NCI-H128 (cell line): ENCODE measurements around the gene SLC22A9.

ENCODE experiments used
- DNase-seq: peaks from one replicate; lab custom pipeline; 2025; ENCODE audit not compliant: unreplicated experiment; lab: John Stamatoyannopoulos, UW

The SLC22A9 gene

GRCh38 chr11:63443714-63444113 lies 74.1 kb downstream of the SLC22A9 start:
- no peak for DNase-seq

GRCh38 chr11:63444160-63444559 lies 74.6 kb downstream of the SLC22A9 start:
- DNase-seq: no peak

GRCh38 chr11:63445118-63445517 lies 75.5 kb downstream of the SLC22A9 start:
- no peak for DNase-seq

- no peak for DNase-seq
Observed at GRCh38 chr11:63445720-63446119, 76.1 kb downstream of the SLC22A9 start.

- DNase-seq: no peak
Observed at GRCh38 chr11:63448646-63449045, 79.1 kb downstream of the SLC22A9 start.

GRCh38 chr11:63459586-63459985 lies 90.0 kb downstream of the SLC22A9 start:
- no peak for DNase-seq
